HG03060 (cell line): ENCODE data around the gene HIBCH.
"Not testable (repeated sequence)": the region's sequence is repeated elsewhere in the genome, so short reads cannot be mapped to it uniquely, and the experiment has no call there.

ENCODE experiments used
- ATAC-seq: cut with Tn5 transposase; IDR thresholded peaks from one replicate; pipeline ENCODE4 v1.9.1; 2021; ENCODE audit warnings: low read depth, moderate number of reproducible peaks; ENCODE audit not compliant: unreplicated experiment

The HIBCH gene

DNA sequence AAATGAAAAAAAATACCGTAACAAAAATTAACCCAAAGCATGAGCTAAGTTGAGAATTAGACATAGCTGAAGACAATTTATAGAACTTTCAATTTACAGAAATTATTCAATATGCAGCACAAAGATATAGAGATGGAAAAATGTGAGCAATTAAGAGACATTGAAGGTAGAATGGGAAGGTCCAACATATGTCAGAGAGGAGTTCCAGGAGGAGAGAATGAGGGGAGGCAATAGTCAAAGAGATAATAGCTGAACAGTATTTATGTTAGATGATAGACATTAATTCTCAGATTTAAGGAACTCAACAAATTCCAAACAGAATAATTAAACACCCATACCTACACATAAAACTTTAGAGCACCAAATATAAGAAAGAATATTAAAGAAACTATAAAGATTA lies 154.1 kb downstream of the HIBCH start:
- no peak for ATAC-seq

DNA sequence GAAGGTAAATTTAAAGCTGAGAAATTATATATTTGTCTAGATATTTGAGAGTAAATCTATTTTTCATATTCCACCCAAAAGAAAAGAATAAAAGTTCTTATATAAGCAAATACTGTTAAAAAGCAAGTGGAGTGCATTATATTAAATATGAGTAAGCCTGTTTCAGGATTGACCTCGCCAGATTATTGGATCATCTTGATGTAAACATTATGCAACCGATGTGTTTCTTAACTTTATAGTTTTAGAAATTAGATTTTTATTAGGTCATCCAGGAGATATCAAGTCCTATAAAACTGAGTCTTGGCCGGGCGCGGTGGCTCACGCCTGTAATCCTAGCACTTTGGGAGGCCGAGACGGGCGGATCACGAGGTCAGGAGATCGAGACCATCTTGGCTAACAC lies 156.8 kb downstream of the HIBCH start:
- ATAC-seq = no peak

GRCh38 chr2:190159453-190159852 lies 160.2 kb downstream of the HIBCH start:
- ATAC-seq = no peak

- ATAC-seq = no peak
These were observed 160.7 kb downstream of the HIBCH start for GRCh38 chr2:190158798-190159434.

DNA sequence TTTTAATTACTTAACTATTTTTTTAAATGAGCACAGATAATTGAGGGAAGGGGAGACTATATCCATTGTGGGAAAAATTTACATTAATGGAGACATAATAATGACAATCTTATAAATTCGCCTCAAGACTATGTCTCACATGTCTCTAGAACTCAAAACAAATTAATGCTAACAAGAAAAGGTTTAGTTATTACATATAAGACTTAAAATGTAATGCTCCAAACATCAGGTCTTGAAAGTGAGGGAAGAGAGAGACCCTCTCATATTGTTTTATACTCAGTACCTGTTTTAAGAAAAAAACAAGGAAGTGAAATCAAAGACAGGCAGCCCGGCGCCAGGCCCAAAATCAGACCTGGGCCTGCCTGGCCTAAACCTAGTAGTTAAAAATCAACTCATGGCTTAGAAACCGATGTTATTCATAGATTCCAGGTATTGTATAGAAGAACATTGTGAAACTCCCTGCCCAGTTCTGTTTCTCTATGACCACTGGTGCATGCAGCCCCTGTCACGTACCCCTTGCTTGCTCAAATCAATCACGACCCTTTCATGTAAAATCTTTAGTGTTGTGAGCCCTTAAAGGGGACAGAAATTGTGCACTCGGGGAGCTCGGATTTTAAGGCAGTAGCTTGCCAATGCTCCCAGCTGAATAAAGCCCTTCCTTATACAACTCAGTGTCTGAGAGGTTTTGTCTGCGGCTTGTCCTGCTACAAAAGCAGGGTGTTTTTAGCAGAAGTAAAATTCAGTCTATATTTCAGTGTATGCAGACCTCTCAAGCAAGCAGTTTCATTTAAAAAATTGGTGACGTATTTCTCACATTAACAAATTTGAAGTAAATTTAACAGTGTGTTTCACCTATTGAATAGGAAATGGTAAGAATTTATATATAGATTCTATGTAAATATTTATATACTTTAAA lies 161.8 kb downstream of the HIBCH start:
- not testable (repeated sequence) for ATAC-seq

GRCh38 chr2:190156530-190157212 lies 163.0 kb downstream of the HIBCH start:
- ATAC-seq = no peak
